Measurements from ENCODE around the gene CARD19. TPM values are rescaled to one million over a fixed set of nuclear protein-coding genes. Genes with fewer than 3 reads are reported as not detected.
"Not testable (repeated sequence)": the region's sequence is repeated elsewhere in the genome, so short reads cannot be mapped to it uniquely, and the experiment has no call there.

Gene CARD19
- total and polyA plus RNA-seq, 8 donors: 16.9 to 43.0 (median 23.1) TPM

GRCh38 chr9:93100276-93100636, 4.2 kb downstream of the CARD19 start:
- no peak overlapping the region for H3K4me3 ChIP-seq
- peaks cover 0 to 3% of the 10 kb centered on the region in 2 donors for H3K9me3 ChIP-seq
- intact Hi-C loops (cut with DNase I): no loop called here
- no peaks in the 10 kb centered on the region for H3K27me3 ChIP-seq
- no peak for TF ChIP-seq CTCF (IDR thresholded peaks at IDR 0.05)
- peak in 2 of 4 donors; percentile 8 to 23 for DNase-seq
- peak overlapping the region in 1 of 2 donors; percentile 86 for H3K27ac ChIP-seq
- no peak for ATAC-seq
- peaks cover 31 to 53% of the 10 kb centered on the region in 2 donors for H3K4me1 ChIP-seq
- H3K36me3 ChIP-seq: no peaks in the 10 kb centered on the region

- H3K9me3 ChIP-seq; H3K4me3 ChIP-seq; ATAC-seq; H3K36me3 ChIP-seq; H3K27ac ChIP-seq; H3K27me3 ChIP-seq; intact Hi-C loops (cut with DNase I): not testable (repeated sequence)
- peaks cover 31 to 52% of the 10 kb centered on the region in 2 donors for H3K4me1 ChIP-seq
- DNase-seq: peak in 2 of 4 donors; percentile 9 to 19
Measured at GRCh38 chr9:93101086-93101485, 5.1 kb downstream of the CARD19 start.

- DNase-seq (no peak), ATAC-seq (no peak)
- peaks cover 0 to 21% of the 10 kb centered on the region in 2 donors for H3K36me3 ChIP-seq
- no peak overlapping the region for H3K4me3 ChIP-seq
- H3K9me3 ChIP-seq: peaks cover 0 to 3% of the 10 kb centered on the region in 2 donors
- intact Hi-C loops (cut with DNase I): loop anchor here in 1 of 2 donors (5.0 kb wide), 1 partner anchor 103 kb away; no protein-coding TSS in a partner anchor
- no peaks in the 10 kb centered on the region for H3K27me3 ChIP-seq
- H3K4me1 ChIP-seq: peaks cover 0 to 49% of the 10 kb centered on the region in 2 donors
- TF ChIP-seq CTCF (IDR thresholded peaks at IDR 0.05): no peak
- no peak overlapping the region for H3K27ac ChIP-seq
Measured at GRCh38 chr9:93105620-93106019, 9.6 kb downstream of the CARD19 start.

- Histone ChIP-seq H3K36me3 (peaks cover 0 to 38% of the 10 kb centered on the region in 2 donors), H3K4me1 (peaks cover 0 to 63% of the 10 kb centered on the region in 2 donors), H3K9me3 (peaks cover 0 to 3% of the 10 kb centered on the region in 2 donors), H3K27ac (no peak overlapping the region), H3K4me3 (no peak overlapping the region), H3K27me3 (no peaks in the 10 kb centered on the region)
- DNase-seq (peak in 2 of 4 donors; percentile 27 to 53), ATAC-seq (no peak)
- no peak for TF ChIP-seq CTCF (IDR thresholded peaks at IDR 0.05)
- intact Hi-C loops (cut with DNase I): loop anchor here in 1 of 2 donors (5.0 kb wide), 1 partner anchor 105 kb away; no protein-coding TSS in a partner anchor
Measured at GRCh38 chr9:93107151-93107824, 11.3 kb downstream of the CARD19 start.

GRCh38 chr9:93107825-93108161, 11.8 kb downstream of the CARD19 start:
- ATAC-seq: no peak
- no peak for TF ChIP-seq CTCF (IDR thresholded peaks at IDR 0.05)
- intact Hi-C loops (cut with DNase I): loop anchor here in 1 of 2 donors (5.0 kb wide), 1 partner anchor 105 kb away; no protein-coding TSS in a partner anchor
- Histone ChIP-seq H3K36me3 (peaks cover 0 to 43% of the 10 kb centered on the region in 2 donors), H3K4me3 (no peak overlapping the region), H3K27ac (no peak overlapping the region), H3K27me3 (no peaks in the 10 kb centered on the region), H3K9me3 (peaks cover 0 to 3% of the 10 kb centered on the region in 2 donors), H3K4me1 (peaks cover 0 to 63% of the 10 kb centered on the region in 2 donors)
- peak in 1 of 4 donors; percentile 20 for DNase-seq
